Astrocyte of the cerebellum (primary cell): ENCODE measurements around the gene KCTD5.

Experiments
- DNase-seq: peaks from one replicate; pipeline ENCODE4 v3.0.0-alpha.2; 2011; ENCODE audit warnings: low read depth
- H3K4me3 ChIP-seq: 2 replicates; pipeline ENCODE4 v1.5.1; 2011; ENCODE audit warnings: mild to moderate bottlenecking, low read depth, low read length, moderate library complexity
- CTCF ChIP-seq: IDR thresholded peaks from 2 replicates; pipeline ENCODE4 v1.5.1; 2012; ENCODE audit warnings: low read length, low read depth, moderate library complexity, mild to moderate bottlenecking; ENCODE audit errors: missing control alignments
- in situ Hi-C: cut with HindIII; loops from 2 replicates; pipeline ENCODE4 v1.10.0; 2017; ENCODE audit warnings: low sequenced_read_pairs

Gene KCTD5

GRCh38 chr16:2734844-2735515 is 52.7 kb downstream of the KCTD5 start:
- DNase-seq: no peak
- no peak overlapping the region for H3K4me3 ChIP-seq
- no peak for TF ChIP-seq CTCF
- in situ Hi-C loops: no loop called here

GRCh38 chr16:2736476-2737237 is 54.3 kb downstream of the KCTD5 start:
- no peak overlapping the region for H3K4me3 ChIP-seq
- no peak for DNase-seq
- in situ Hi-C loops: no loop called here
- no peak for TF ChIP-seq CTCF

- TF ChIP-seq CTCF: no peak
- in situ Hi-C loops: no loop called here
- H3K4me3 ChIP-seq: no peak overlapping the region
- no peak for DNase-seq
Observed at GRCh38 chr16:2737238-2737605, 54.9 kb downstream of the KCTD5 start.

GRCh38 chr16:2737895-2738418 is 55.6 kb downstream of the KCTD5 start:
- H3K4me3 ChIP-seq: no peak overlapping the region
- DNase-seq: no peak
- in situ Hi-C loops: no loop called here
- no peak for TF ChIP-seq CTCF

- in situ Hi-C loops: no loop called here
- DNase-seq: no peak
- TF ChIP-seq CTCF: no peak
- H3K4me3 ChIP-seq: no peak overlapping the region
Observed at GRCh38 chr16:2738615-2739014, 56.3 kb downstream of the KCTD5 start.

- DNase-seq: no peak
- in situ Hi-C loops: no loop called here
- no peak for TF ChIP-seq CTCF
- no peak overlapping the region for H3K4me3 ChIP-seq
Observed at GRCh38 chr16:2739625-2740430, 57.5 kb downstream of the KCTD5 start.
